Caco-2 (cell line): ENCODE data around the gene NSMF. TPM values are rescaled to one million over a fixed set of nuclear protein-coding genes. Genes with fewer than 3 reads are reported as not detected.

Source experiments
- BruUV-seq: library from RNA; stranded (reverse); fragments of 400-500 nt; replicated peaks from 2 replicates; lab custom pipeline; 2021; lab: Mats Ljungman, UMichigan
- CTCF ChIA-PET: fragments of 300-600 bp; sonication (Branson Sonifier 250); formaldehyde crosslinking; loops from one replicate; lab custom pipeline; 2022; ENCODE audit warnings: antibody characterized with exemption; lab: Charles Lee
- POLR2A ChIA-PET: fragments of 300-600 bp; sonication (Branson Sonifier 250); formaldehyde crosslinking; loops from one replicate; lab custom pipeline; 2022; ENCODE audit warnings: antibody characterized with exemption; lab: Charles Lee
- DNase-seq, 2 experiments: peaks; one replicate each; pipeline versions ENCODE4 v3.0.0 to v3.0.0-alpha.2; 2020 to 2022
- H3K27me3 ChIP-seq: replicated peaks from 2 replicates; pipeline ENCODE4 v1.6.0; 2011; ENCODE audit warnings: low read length; ENCODE audit not compliant: control insufficient read depth, insufficient read depth
- H3K36me3 ChIP-seq: 2 replicates; pipeline ENCODE4 v1.5.1; 2011; ENCODE audit warnings: low read length; ENCODE audit not compliant: control insufficient read depth, insufficient read depth
- H3K4me1 ChIP-seq: fragments of 250-450 bp; sonication (Bioruptor Pico); 2 replicates; pipeline ENCODE4 v1.5.1; 2020; ENCODE audit warnings: mild to moderate bottlenecking
- H3K4me3 ChIP-seq: 2 replicates; pipeline ENCODE4 v1.5.1; 2011; ENCODE audit warnings: low read depth, mild to moderate bottlenecking, control low read depth, low read length
- H3K9me3 ChIP-seq: fragments of 250-450 bp; sonication (Bioruptor Pico); 2 replicates; pipeline ENCODE4 v1.5.1; 2020; ENCODE audit warnings: mild to moderate bottlenecking, moderate library complexity
- H3K27ac Mint-ChIP-seq: one replicate; pipeline ENCODE4 v1.8.0; 2022; ENCODE audit warnings: mixed read lengths; ENCODE audit not compliant: unreplicated experiment
- H3K27me3 Mint-ChIP-seq: one replicate; pipeline ENCODE4 v1.8.0; 2022; ENCODE audit warnings: mixed read lengths; ENCODE audit not compliant: insufficient read depth, unreplicated experiment
- H3K36me3 Mint-ChIP-seq: one replicate; pipeline ENCODE4 v1.8.0; 2022; ENCODE audit warnings: mild to moderate bottlenecking, mixed read lengths; ENCODE audit not compliant: insufficient read depth, unreplicated experiment
- H3K4me1 Mint-ChIP-seq: one replicate; pipeline ENCODE4 v1.8.0; 2022; ENCODE audit warnings: low read depth, mixed read lengths; ENCODE audit not compliant: unreplicated experiment
- H3K4me3 Mint-ChIP-seq: one replicate; pipeline ENCODE4 v1.8.0; 2022; ENCODE audit warnings: mild to moderate bottlenecking, moderate library complexity, mixed read lengths; ENCODE audit not compliant: unreplicated experiment
- H3K9me3 Mint-ChIP-seq: one replicate; pipeline ENCODE4 v1.8.0; 2022; ENCODE audit warnings: mixed read lengths; ENCODE audit not compliant: unreplicated experiment
- intact Hi-C: fragments of 100-400 bp; cut with micrococcal nuclease; formaldehyde crosslinking; loops from one replicate; pipeline ENCODE4 v1.10.0; 2022; ENCODE audit not compliant: unreplicated experiment
- total RNA-seq: library from RNA; stranded (reverse); gene quantifications from 2 replicates; pipeline ENCODE4 v1.2.3, GENCODE V29; 2022
- TF ChIP-seq, protein P1 (sequence below), 2 experiments: fragments of 200-600 bp in 1 of 2; IDR thresholded peaks; 1 replicate in 1 of 2; 2 replicates in 1 of 2; pipeline versions ENCODE4 v1.5.1 to v1.8.0; 2011 to 2022; ENCODE audit warnings: antibody characterized with exemption in 1 of 2, control low read depth in 1 of 2, inconsistent platforms in 1 of 2, low read depth in 1 of 2, low read length in 1 of 2, mild to moderate bottlenecking in 1 of 2, moderate library complexity in 1 of 2; ENCODE audit not compliant: insufficient read depth in 1 of 2, severe bottlenecking in 1 of 2, unreplicated experiment in 1 of 2

NSMF gene
- total RNA-seq, 1 experiment from 2014 or later, result 67.6 TPM

DNA sequence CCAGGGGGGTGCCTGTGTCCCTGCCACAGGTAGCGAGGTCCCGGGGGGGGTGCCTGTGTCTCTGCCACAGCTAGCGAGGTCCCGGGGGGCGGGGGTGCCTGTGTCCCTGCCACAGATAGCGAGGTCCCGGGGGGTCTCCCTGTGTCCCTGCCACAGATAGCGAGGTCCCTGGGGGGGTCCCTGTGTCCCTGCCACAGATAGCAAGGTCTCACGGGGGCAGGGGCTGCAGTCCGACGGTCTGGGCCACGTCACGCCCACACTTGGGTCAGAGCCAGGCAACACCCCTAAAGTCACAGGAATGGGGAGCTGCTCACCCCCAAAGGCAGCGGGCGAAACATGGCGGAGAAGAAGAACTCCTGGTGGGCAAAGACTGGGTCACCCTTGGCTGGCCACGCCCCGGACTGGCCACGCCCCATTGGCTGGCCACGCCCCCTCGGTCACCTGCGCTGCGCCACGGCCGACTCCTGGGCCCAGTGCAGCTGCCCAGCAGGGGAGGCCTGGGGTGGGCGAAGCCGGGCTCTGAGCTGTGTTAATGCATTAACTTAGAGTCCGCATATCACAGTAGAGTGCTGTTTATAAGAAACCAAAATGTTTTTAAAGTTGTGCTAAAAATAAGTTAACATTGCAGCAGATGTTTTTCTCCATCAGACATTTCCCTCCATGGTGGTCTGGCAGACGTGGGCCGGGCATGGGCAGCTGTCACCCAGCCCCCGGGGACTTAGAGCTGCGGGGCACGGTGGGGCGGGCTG lies 29.0 kb downstream of the NSMF start:
- intact Hi-C loops, result no loop called here
- DNase-seq, result peak in 1 of 2 experiments; percentile 73
- no peaks in the 10 kb centered on the region for H3K4me1 Mint-ChIP-seq
- Histone ChIP-seq H3K9me3 (no peaks in the 10 kb centered on the region), H3K4me3 (no peak overlapping the region), H3K4me1 (peaks cover 3% of the 10 kb centered on the region; the same call in 1 of the 2 replicates), H3K27me3 (no peaks in the 10 kb centered on the region), H3K36me3 (no peaks in the 10 kb centered on the region)
- peaks cover 13% of the 10 kb centered on the region for H3K36me3 Mint-ChIP-seq
- no peak overlapping the region for H3K27ac Mint-ChIP-seq
- BruUV-seq, result no TSS peak
- TF ChIP-seq, protein P1, sequence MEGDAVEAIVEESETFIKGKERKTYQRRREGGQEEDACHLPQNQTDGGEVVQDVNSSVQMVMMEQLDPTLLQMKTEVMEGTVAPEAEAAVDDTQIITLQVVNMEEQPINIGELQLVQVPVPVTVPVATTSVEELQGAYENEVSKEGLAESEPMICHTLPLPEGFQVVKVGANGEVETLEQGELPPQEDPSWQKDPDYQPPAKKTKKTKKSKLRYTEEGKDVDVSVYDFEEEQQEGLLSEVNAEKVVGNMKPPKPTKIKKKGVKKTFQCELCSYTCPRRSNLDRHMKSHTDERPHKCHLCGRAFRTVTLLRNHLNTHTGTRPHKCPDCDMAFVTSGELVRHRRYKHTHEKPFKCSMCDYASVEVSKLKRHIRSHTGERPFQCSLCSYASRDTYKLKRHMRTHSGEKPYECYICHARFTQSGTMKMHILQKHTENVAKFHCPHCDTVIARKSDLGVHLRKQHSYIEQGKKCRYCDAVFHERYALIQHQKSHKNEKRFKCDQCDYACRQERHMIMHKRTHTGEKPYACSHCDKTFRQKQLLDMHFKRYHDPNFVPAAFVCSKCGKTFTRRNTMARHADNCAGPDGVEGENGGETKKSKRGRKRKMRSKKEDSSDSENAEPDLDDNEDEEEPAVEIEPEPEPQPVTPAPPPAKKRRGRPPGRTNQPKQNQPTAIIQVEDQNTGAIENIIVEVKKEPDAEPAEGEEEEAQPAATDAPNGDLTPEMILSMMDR (IDR thresholded peaks at IDR 0.05; ENCODE audit: insufficient read depth in 1 of 2, low read depth in 1 of 2, low read length in 1 of 2, severe bottlenecking in 1 of 2, unreplicated experiment in 1 of 2), result no peak
- H3K27me3 Mint-ChIP-seq, result no peaks in the 10 kb centered on the region
- ChIA-PET CTCF (interaction anchor here (0.7 kb wide), 1 partner anchor 357 kb away, joined by 4 read pairs; no protein-coding TSS in a partner anchor), POLR2A (no interaction called here)
- no peaks in the 10 kb centered on the region for H3K9me3 Mint-ChIP-seq
- no peak overlapping the region for H3K4me3 Mint-ChIP-seq

DNA sequence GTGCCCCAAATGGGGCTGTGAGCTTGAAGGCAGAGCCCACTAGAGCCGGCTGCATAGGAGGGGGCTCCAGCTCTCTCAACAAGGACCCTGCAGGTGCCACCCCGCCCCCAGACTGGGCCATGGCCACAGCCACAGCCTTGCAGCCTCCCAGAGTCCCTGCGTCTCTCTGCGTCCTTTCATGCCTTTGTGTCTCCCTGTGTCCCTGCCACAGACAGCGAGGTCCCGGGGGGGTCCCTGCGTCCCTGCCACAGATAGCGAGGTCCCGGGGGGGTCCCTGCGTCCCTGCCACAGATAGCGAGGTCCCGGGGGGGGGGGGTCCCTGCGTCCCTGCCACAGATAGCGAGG lies 29.6 kb downstream of the NSMF start:
- H3K4me1 Mint-ChIP-seq, result peaks cover 4% of the 10 kb centered on the region
- Histone ChIP-seq H3K27me3 (no peaks in the 10 kb centered on the region), H3K9me3 (no peaks in the 10 kb centered on the region), H3K36me3 (no peaks in the 10 kb centered on the region), H3K4me3 (no peak overlapping the region), H3K4me1 (peaks cover 10% of the 10 kb centered on the region)
- no peaks in the 10 kb centered on the region for H3K27me3 Mint-ChIP-seq
- no peak overlapping the region for H3K27ac Mint-ChIP-seq
- ChIA-PET CTCF (no interaction called here), POLR2A (no interaction called here)
- intact Hi-C loops, result no loop called here
- no peak overlapping the region for H3K4me3 Mint-ChIP-seq
- peaks cover 11% of the 10 kb centered on the region for H3K36me3 Mint-ChIP-seq
- no TSS peak for BruUV-seq
- TF ChIP-seq, protein P1 (IDR thresholded peaks at IDR 0.05; ENCODE audit: insufficient read depth in 1 of 2, low read depth in 1 of 2, low read length in 1 of 2, severe bottlenecking in 1 of 2, unreplicated experiment in 1 of 2), result no peak
- no peak for DNase-seq
- H3K9me3 Mint-ChIP-seq, result no peaks in the 10 kb centered on the region

DNA sequence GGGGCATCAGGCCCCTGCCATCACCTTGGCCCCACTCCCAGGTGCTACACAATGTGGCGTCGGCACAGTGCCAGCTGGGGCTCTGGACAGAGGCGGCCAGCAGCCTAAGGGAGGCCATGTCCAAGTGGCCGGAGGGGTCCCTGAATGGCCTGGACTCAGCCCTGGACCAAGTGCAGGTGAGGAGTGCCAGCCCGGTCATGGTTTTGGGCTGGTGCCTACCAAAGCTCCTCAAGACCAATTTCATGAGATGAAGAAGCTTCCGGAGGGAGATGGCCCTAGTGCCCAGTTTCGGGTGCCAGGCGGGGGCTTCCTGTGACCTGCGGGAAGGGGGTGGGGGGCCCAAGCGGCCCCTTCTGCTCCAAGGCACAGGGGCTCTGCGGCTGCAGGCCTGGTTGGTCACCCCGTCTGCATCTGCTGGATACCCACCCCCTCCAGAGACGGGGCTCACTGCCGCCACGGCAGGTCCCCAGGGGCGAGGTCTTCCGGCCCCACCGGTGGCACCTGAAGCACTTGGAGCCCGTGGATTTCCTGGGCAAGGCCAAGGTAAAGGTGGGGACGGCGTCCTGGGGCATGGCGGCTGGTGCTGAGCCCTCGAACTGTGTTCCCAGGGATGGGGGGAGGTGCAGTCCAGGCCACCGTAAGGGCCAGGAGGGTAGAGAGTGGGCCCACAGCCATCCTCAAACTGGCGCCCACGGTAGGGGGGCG lies 30.1 kb downstream of the NSMF start:
- no TSS peak for BruUV-seq
- peaks cover 15% of the 10 kb centered on the region for H3K4me1 ChIP-seq
- Mint-ChIP-seq H3K4me1 (peaks cover 6% of the 10 kb centered on the region), H3K27me3 (no peaks in the 10 kb centered on the region), H3K9me3 (no peaks in the 10 kb centered on the region), H3K4me3 (no peak overlapping the region), H3K36me3 (peaks cover 9% of the 10 kb centered on the region), H3K27ac (no peak overlapping the region)
- no peaks in the 10 kb centered on the region for H3K27me3 ChIP-seq
- no peak overlapping the region for H3K4me3 ChIP-seq
- intact Hi-C loops, result loop anchor here (1.0 kb wide), 1 partner anchor 16 kb away; no protein-coding TSS in a partner anchor
- no peaks in the 10 kb centered on the region for H3K36me3 ChIP-seq
- POLR2A ChIA-PET, result no interaction called here
- no peak for DNase-seq
- CTCF ChIA-PET, result no interaction called here
- H3K9me3 ChIP-seq, result no peaks in the 10 kb centered on the region
- TF ChIP-seq, protein P1 (IDR thresholded peaks at IDR 0.05; ENCODE audit: insufficient read depth in 1 of 2, low read depth in 1 of 2, low read length in 1 of 2, severe bottlenecking in 1 of 2, unreplicated experiment in 1 of 2), result no peak
